KMS-11 (cell line): ENCODE data around the gene AMDHD2.

Source experiments
- H2AFZ ChIP-seq: fragments of 200-600 bp; sonication (generic); 2 replicates; pipeline ENCODE4 v1.6.1; 2016; ENCODE audit warnings: antibody characterized with exemption, mixed run types, low read depth
- H3K27ac ChIP-seq: fragments of 200-600 bp; sonication (generic); 2 replicates; pipeline ENCODE4 v1.6.1; 2016; ENCODE audit warnings: mild to moderate bottlenecking, mixed run types
- H3K27me3 ChIP-seq: fragments of 200-600 bp; sonication (generic); 2 replicates; pipeline ENCODE4 v1.6.1; 2017; ENCODE audit warnings: mild to moderate bottlenecking, low read depth, mixed run types, moderate library complexity; ENCODE audit not compliant: insufficient read depth
- H3K36me3 ChIP-seq: fragments of 200-600 bp; sonication (generic); 2 replicates; pipeline ENCODE4 v1.6.1; 2017; ENCODE audit warnings: mild to moderate bottlenecking, mixed run types; ENCODE audit not compliant: insufficient read depth
- H3K4me1 ChIP-seq: fragments of 200-600 bp; sonication (generic); 2 replicates; pipeline ENCODE4 v1.6.1; 2016; ENCODE audit warnings: mild to moderate bottlenecking, low read depth, mixed run types; ENCODE audit not compliant: poor library complexity, severe bottlenecking
- H3K4me2 ChIP-seq: fragments of 200-600 bp; sonication (generic); 2 replicates; pipeline ENCODE4 v1.7.0; 2016; ENCODE audit warnings: mild to moderate bottlenecking, mixed run types
- H3K4me3 ChIP-seq: fragments of 200-600 bp; sonication (generic); IDR thresholded peaks from 2 replicates; pipeline ENCODE4 v1.6.1; 2017; ENCODE audit warnings: low read depth, low read length, mixed read lengths; ENCODE audit not compliant: insufficient read depth
- H3K79me2 ChIP-seq: fragments of 200-600 bp; sonication (generic); 2 replicates; pipeline ENCODE4 v1.6.1; 2016; ENCODE audit warnings: low read depth, mixed run types; ENCODE audit not compliant: insufficient read depth
- H3K9ac ChIP-seq: fragments of 200-600 bp; sonication (generic); 2 replicates; pipeline ENCODE4 v1.6.1; 2016; ENCODE audit warnings: mild to moderate bottlenecking, mixed run types
- H4K20me1 ChIP-seq: fragments of 200-600 bp; sonication (generic); 2 replicates; pipeline ENCODE4 v1.6.1; 2016; ENCODE audit warnings: mild to moderate bottlenecking, mixed run types; ENCODE audit not compliant: insufficient read depth
- TF ChIP-seq, protein P1 (sequence below): fragments of 200-600 bp; sonication (generic); conservative IDR thresholded peaks from 2 replicates; pipeline ENCODE4 v1.6.1; 2017; ENCODE audit warnings: low read depth, mild to moderate bottlenecking, antibody characterized with exemption, low read length, moderate library complexity, mixed read lengths

AMDHD2 gene

GRCh38 chr16:2514333-2515179 lies 5.6 kb upstream of the AMDHD2 start:
- Histone ChIP-seq H3K79me2 (peaks cover 56% of the 10 kb centered on the region), H3K4me1 (peaks cover 47% of the 10 kb centered on the region), H3K27ac (peak overlapping the region; percentile 95), H4K20me1 (peaks cover 4% of the 10 kb centered on the region; the same call in 1 of the 2 replicates), H3K27me3 (no peaks in the 10 kb centered on the region), H3K36me3 (no peaks in the 10 kb centered on the region), H3K4me2 (peak overlapping the region; percentile 72), H3K4me3 (no peak overlapping the region), H2AFZ (no peak overlapping the region), H3K9ac (peak overlapping the region; percentile 97)
- TF ChIP-seq, protein P1, sequence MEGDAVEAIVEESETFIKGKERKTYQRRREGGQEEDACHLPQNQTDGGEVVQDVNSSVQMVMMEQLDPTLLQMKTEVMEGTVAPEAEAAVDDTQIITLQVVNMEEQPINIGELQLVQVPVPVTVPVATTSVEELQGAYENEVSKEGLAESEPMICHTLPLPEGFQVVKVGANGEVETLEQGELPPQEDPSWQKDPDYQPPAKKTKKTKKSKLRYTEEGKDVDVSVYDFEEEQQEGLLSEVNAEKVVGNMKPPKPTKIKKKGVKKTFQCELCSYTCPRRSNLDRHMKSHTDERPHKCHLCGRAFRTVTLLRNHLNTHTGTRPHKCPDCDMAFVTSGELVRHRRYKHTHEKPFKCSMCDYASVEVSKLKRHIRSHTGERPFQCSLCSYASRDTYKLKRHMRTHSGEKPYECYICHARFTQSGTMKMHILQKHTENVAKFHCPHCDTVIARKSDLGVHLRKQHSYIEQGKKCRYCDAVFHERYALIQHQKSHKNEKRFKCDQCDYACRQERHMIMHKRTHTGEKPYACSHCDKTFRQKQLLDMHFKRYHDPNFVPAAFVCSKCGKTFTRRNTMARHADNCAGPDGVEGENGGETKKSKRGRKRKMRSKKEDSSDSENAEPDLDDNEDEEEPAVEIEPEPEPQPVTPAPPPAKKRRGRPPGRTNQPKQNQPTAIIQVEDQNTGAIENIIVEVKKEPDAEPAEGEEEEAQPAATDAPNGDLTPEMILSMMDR = no peak

- no peak overlapping the region for H2AFZ ChIP-seq
- peak overlapping the region; percentile 72 for H3K4me2 ChIP-seq
- H3K36me3 ChIP-seq = no peaks in the 10 kb centered on the region
- TF ChIP-seq, protein P1 = no peak
- H3K79me2 ChIP-seq = peaks cover 60% of the 10 kb centered on the region
- peaks cover 42% of the 10 kb centered on the region for H3K4me1 ChIP-seq
- H3K27ac ChIP-seq = peak overlapping the region; percentile 95; the same call in 1 of the 2 replicates
- H3K27me3 ChIP-seq = no peaks in the 10 kb centered on the region
- peak overlapping the region; percentile 97; the same call in 1 of the 2 replicates for H3K9ac ChIP-seq
- H4K20me1 ChIP-seq = peaks cover 4% of the 10 kb centered on the region; the same call in 1 of the 2 replicates
- H3K4me3 ChIP-seq = no peak overlapping the region
Observed at GRCh38 chr16:2515180-2515851, 4.9 kb upstream of the AMDHD2 start.

- Histone ChIP-seq H3K79me2 (peaks cover 69% of the 10 kb centered on the region), H2AFZ (no peak overlapping the region), H3K4me1 (peaks cover 46% of the 10 kb centered on the region), H3K36me3 (no peaks in the 10 kb centered on the region), H3K4me3 (no peak overlapping the region), H4K20me1 (peaks cover 4% of the 10 kb centered on the region; the same call in 1 of the 2 replicates), H3K9ac (no peak overlapping the region), H3K4me2 (peak overlapping the region; percentile 8; the same call in 1 of the 2 replicates), H3K27me3 (no peaks in the 10 kb centered on the region), H3K27ac (no peak overlapping the region; the same call in 1 of the 2 replicates)
- TF ChIP-seq, protein P1 = no peak
Observed at GRCh38 chr16:2516391-2517240, 3.6 kb upstream of the AMDHD2 start.

- H3K27me3 ChIP-seq = no peaks in the 10 kb centered on the region
- no peak overlapping the region for H3K4me2 ChIP-seq
- no peaks in the 10 kb centered on the region for H3K36me3 ChIP-seq
- peaks cover 4% of the 10 kb centered on the region; the same call in 1 of the 2 replicates for H4K20me1 ChIP-seq
- H3K9ac ChIP-seq = no peak overlapping the region
- TF ChIP-seq, protein P1 = no peak
- H2AFZ ChIP-seq = no peak overlapping the region
- H3K4me1 ChIP-seq = peaks cover 36% of the 10 kb centered on the region
- peaks cover 79% of the 10 kb centered on the region for H3K79me2 ChIP-seq
- H3K27ac ChIP-seq = no peak overlapping the region; the same call in 1 of the 2 replicates
- no peak overlapping the region for H3K4me3 ChIP-seq
Observed at GRCh38 chr16:2517954-2518605, 2.1 kb upstream of the AMDHD2 start.
